OCI-LY3 (cell line): Measurements from ENCODE around the gene TMEM208.

Source experiments
- H2AFZ ChIP-seq: fragments of 200-600, 300-600 bp; shearing (Covaris generic); 2 replicates; pipeline ENCODE4 v1.6.0; 2014; ENCODE audit warnings: antibody characterized with exemption, low read depth, low read length
- H3K27ac ChIP-seq: fragments of 200-600, 300-600 bp; sonication (generic); 2 replicates; pipeline ENCODE4 v1.5.1; 2014; ENCODE audit warnings: mild to moderate bottlenecking, low read length, moderate library complexity, mixed read lengths
- H3K27me3 ChIP-seq: fragments of 200-600, 300-600 bp; sonication (generic); 2 replicates; pipeline ENCODE4 v1.6.1; 2014; ENCODE audit warnings: low read depth, low read length, mixed read lengths
- H3K36me3 ChIP-seq: fragments of 200-600, 300-600 bp; sonication (generic); replicated peaks from 2 replicates; pipeline ENCODE3; 2014; ENCODE audit warnings: low read depth, low read length, mixed read lengths
- H3K4me1 ChIP-seq: fragments of 300-600, 200-600 bp; sonication (generic); 2 replicates; pipeline ENCODE4 v1.6.1; 2014; ENCODE audit warnings: low read length, mixed read lengths
- H3K4me2 ChIP-seq: fragments of 200-600, 300-600 bp; sonication (generic); 2 replicates; pipeline ENCODE4 v1.6.1; 2014; ENCODE audit warnings: low read length, mixed read lengths
- H3K4me3 ChIP-seq: fragments of 300-600, 200-600 bp; sonication (generic); 2 replicates; pipeline ENCODE4 v1.5.1; 2014; ENCODE audit warnings: antibody characterized with exemption, mild to moderate bottlenecking, low read length, moderate library complexity
- H3K79me2 ChIP-seq: fragments of 300-600, 200-600 bp; shearing (Covaris generic); 2 replicates; pipeline ENCODE4 v1.6.1; 2014; ENCODE audit warnings: mild to moderate bottlenecking, low read length, mixed read lengths
- H3K9ac ChIP-seq: fragments of 300-600, 200-600 bp; shearing (Covaris generic); 2 replicates; pipeline ENCODE4 v1.6.0; 2014; ENCODE audit warnings: mild to moderate bottlenecking, low read length, moderate library complexity
- H3K9me3 ChIP-seq: fragments of 200-600, 300-600 bp; shearing (Covaris generic); 2 replicates; pipeline ENCODE4 v1.6.1; 2014; ENCODE audit warnings: low read length, mixed read lengths; ENCODE audit not compliant: insufficient read depth
- H4K20me1 ChIP-seq: fragments of 200-600, 300-600 bp; sonication (generic); 2 replicates; pipeline ENCODE4 v1.6.1; 2016; ENCODE audit warnings: low read length, mixed read lengths; ENCODE audit not compliant: insufficient read depth
- CTCF ChIP-seq: fragments of 200-600, 300-600 bp; sonication (generic); IDR thresholded peaks from 2 replicates; pipeline ENCODE4 v1.5.1; 2014; ENCODE audit warnings: antibody characterized with exemption, low read length, low read depth
- EZH2phosphoT487 ChIP-seq: fragments of 200-600 bp; shearing (Covaris generic); IDR thresholded peaks from 2 replicates; pipeline ENCODE4 v1.6.1; 2018; ENCODE audit warnings: antibody characterized with exemption, mixed run types, low read depth

Gene TMEM208

DNA sequence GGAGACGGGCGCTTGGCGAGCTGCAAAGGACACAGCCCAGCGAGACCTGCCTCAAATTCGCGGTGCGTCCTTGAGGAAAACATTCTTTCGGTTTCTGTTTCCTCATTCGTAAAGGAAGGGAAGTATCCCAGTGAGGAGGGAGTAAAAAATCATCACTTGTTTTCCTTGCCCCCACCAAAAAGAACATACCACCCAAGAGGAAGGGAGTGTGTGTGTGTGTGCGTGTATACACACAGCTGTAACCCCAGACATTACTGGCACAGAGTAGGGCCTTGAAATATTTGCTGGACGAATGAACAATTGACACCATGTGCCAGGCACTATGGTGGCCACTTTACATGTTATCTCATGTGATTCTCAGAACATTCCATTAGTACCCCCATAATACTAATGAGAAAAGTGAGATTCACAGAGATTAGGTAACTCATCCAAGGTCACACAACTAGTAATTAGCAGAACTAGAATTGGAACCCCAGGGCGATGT, 41.2 kb upstream of the TMEM208 start:
- Histone ChIP-seq H2AFZ (no peak overlapping the region), H3K9me3 (no peaks in the 10 kb centered on the region), H3K27me3 (no peaks in the 10 kb centered on the region), H4K20me1 (no peaks in the 10 kb centered on the region), H3K9ac (no peak overlapping the region), H3K4me3 (peak overlapping the region; percentile 28), H3K36me3 (no peaks in the 10 kb centered on the region), H3K4me1 (peaks cover 19% of the 10 kb centered on the region; the same call in 1 of the 2 replicates), H3K79me2 (peaks cover 13% of the 10 kb centered on the region), H3K27ac (no peak overlapping the region), H3K4me2 (peak overlapping the region; percentile 88)
- TF ChIP-seq CTCF = no peak
- TF ChIP-seq EZH2phosphoT487 = no peak

DNA sequence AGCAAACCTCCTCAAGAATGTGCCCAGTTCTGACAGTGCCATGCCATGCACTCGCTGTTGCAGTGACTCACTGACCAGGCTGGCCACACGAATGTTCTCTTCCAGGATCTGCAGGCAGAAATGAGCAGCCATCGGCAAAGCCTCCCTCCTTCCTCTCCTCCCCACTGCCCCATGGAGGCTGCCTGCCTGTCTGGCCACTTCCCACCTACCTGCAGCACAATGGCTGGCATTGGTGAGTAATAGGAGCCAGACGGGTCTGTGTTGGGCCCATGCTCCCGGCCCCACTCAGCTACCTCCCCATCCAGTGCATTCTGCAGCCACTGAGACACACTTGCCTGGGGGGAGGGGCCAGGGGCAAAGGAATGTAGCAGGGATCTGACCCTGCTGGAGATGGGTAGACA, 40.4 kb upstream of the TMEM208 start:
- Histone ChIP-seq H3K27ac (no peak overlapping the region), H3K4me3 (no peak overlapping the region), H3K27me3 (no peaks in the 10 kb centered on the region), H2AFZ (no peak overlapping the region), H3K4me1 (peaks cover 23% of the 10 kb centered on the region), H3K9me3 (no peaks in the 10 kb centered on the region), H3K79me2 (peaks cover 13% of the 10 kb centered on the region), H3K9ac (no peak overlapping the region), H3K36me3 (no peaks in the 10 kb centered on the region), H4K20me1 (no peaks in the 10 kb centered on the region), H3K4me2 (no peak overlapping the region)
- no peak for TF ChIP-seq CTCF
- no peak for TF ChIP-seq EZH2phosphoT487

DNA sequence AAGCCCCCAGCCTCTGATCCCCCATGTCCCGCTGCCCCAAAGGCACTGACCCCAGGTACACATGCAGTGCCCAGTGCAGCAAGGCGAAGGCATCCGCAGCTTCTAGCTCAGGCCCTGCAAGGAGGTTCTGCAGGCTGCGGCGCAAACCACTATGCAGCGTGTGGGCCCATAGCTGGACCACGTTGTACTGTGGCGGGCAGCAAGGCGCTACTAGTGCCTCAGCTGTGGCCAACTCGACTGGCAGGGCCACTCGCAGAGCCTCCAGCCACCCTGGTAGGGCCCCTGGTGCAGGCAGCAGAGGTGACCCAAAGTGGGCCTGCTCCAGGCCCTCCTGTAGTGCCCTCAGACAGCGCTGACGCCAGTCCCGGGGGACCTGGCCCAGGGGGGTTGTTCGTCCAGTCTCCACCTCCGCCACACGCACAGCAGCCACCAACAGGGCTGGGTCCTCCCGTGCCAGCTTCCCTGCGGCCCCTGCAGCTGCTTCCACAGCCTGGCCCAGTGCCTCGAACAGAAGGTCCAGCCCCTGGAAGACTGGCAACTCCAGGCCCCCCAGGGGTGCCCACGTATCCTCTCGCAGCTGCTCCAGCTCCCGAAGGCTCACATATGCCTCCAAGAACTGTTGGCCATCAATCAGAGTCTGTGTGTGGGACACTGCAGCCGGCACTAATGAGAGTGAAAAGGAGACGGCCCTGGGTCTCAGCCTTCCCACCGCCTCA, 39.6 kb upstream of the TMEM208 start:
- Histone ChIP-seq H2AFZ (no peak overlapping the region), H3K9ac (no peak overlapping the region), H3K4me2 (no peak overlapping the region), H3K79me2 (peaks cover 17% of the 10 kb centered on the region), H3K4me1 (peaks cover 21% of the 10 kb centered on the region), H3K36me3 (no peaks in the 10 kb centered on the region), H4K20me1 (no peaks in the 10 kb centered on the region), H3K9me3 (no peaks in the 10 kb centered on the region), H3K27ac (no peak overlapping the region), H3K4me3 (no peak overlapping the region), H3K27me3 (no peaks in the 10 kb centered on the region)
- TF ChIP-seq EZH2phosphoT487 (no peak), CTCF (no peak)

GRCh38 chr16:67188323-67188722, 38.6 kb upstream of the TMEM208 start:
- Histone ChIP-seq H3K9ac (no peak overlapping the region), H3K27ac (no peak overlapping the region), H3K4me3 (no peak overlapping the region), H3K4me2 (no peak overlapping the region), H3K79me2 (peaks cover 17% of the 10 kb centered on the region), H3K9me3 (no peaks in the 10 kb centered on the region), H2AFZ (no peak overlapping the region), H4K20me1 (no peaks in the 10 kb centered on the region), H3K27me3 (no peaks in the 10 kb centered on the region), H3K4me1 (peaks cover 21% of the 10 kb centered on the region), H3K36me3 (peaks cover 2% of the 10 kb centered on the region)
- TF ChIP-seq EZH2phosphoT487 (no peak), CTCF (no peak)
